ENCODE results near the gene C4A.
"Not testable (repeated sequence)": the region's sequence is repeated elsewhere in the genome, so short reads cannot be mapped to it uniquely, and the experiment has no call there.

C4A gene

DNA sequence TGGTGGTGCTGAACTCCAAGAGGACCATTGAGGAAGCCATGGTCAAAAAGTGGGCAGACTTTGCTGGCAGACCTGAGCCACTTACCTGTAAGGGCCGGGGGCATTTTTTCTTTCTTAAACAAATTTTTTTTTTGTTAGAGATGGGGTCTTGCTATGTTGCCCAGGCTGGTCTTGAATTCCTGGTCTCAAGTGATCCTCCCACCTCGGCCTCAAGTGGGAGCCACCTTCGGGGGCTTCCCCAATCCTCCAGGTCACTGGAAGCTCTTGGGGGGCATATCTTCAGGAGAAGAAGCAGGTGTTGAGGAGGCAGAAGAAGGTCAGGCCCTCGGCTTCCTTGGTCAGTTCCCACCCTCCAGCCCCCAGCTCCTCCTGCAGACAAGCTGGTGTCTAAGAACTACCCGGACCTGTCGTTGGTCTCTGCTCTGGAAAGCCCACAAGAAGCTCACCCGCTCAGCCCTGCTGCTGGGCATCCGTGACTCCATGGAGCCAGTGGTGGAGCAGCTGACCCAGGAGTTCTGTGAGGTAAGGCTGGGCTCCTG is 24.2 kb downstream of the C4A start:
- not testable (repeated sequence) for H4K8ac ChIP-seq (ENCODE audit: low read depth, low read length)

GRCh38 chr6:32007086-32007485 is 25.2 kb downstream of the C4A start:
- H3K36me3 ChIP-seq (ENCODE audit: control insufficient read depth, insufficient read depth, low read length); H4K8ac ChIP-seq (ENCODE audit: low read depth, low read length); H3K79me2 ChIP-seq (ENCODE audit: control insufficient read depth, insufficient read depth, low read length); H2BK120ac ChIP-seq (ENCODE audit: low read depth, low read length); H3K27ac ChIP-seq (ENCODE audit: low read depth, low read length); H3K27me3 ChIP-seq (ENCODE audit: insufficient read depth, low read length, poor library complexity); H3K79me1 ChIP-seq (ENCODE audit: low read length); H3K4ac ChIP-seq (ENCODE audit: low read depth, low read length); H3K4me2 ChIP-seq (ENCODE audit: low read length); DNase-seq; H2BK15ac ChIP-seq (replicated peaks; ENCODE audit: low read depth); H3K23ac ChIP-seq (ENCODE audit: low read length); H3K18ac ChIP-seq (ENCODE audit: low read length); H3K9ac ChIP-seq (ENCODE audit: low read length); H2BK5ac ChIP-seq (ENCODE audit: low read length); H3K4me1 ChIP-seq (ENCODE audit: control insufficient read depth, low read depth, low read length); H3K56ac ChIP-seq (ENCODE audit: low read length); H3K4me3 ChIP-seq (ENCODE audit: low read length); H4K5ac ChIP-seq (ENCODE audit: low read length); H2AK5ac ChIP-seq (ENCODE audit: low read length): not testable (repeated sequence)
- no CpG with 5 or more reads among the region's 12 CpGs for WGBS (ENCODE audit: extremely low coverage, insufficient coverage, low lambda C conversion rate)

More for the DNA sequence above, 24.2 kb downstream of the C4A start:
- not testable (repeated sequence) for H3K9ac ChIP-seq (ENCODE audit: low read length); H3K4me2 ChIP-seq (ENCODE audit: low read length); H3K4me1 ChIP-seq (ENCODE audit: control insufficient read depth, low read depth, low read length); H2BK15ac ChIP-seq (replicated peaks; ENCODE audit: low read depth); H2BK120ac ChIP-seq (ENCODE audit: low read depth, low read length); H2AK5ac ChIP-seq (ENCODE audit: low read length); H3K4ac ChIP-seq (ENCODE audit: low read depth, low read length); H3K79me2 ChIP-seq (ENCODE audit: control insufficient read depth, insufficient read depth, low read length); DNase-seq; H3K23ac ChIP-seq (ENCODE audit: low read length); H3K18ac ChIP-seq (ENCODE audit: low read length); H4K5ac ChIP-seq (ENCODE audit: low read length); H3K27ac ChIP-seq (ENCODE audit: low read depth, low read length); H3K79me1 ChIP-seq (ENCODE audit: low read length); H2BK5ac ChIP-seq (ENCODE audit: low read length); H3K27me3 ChIP-seq (ENCODE audit: insufficient read depth, low read length, poor library complexity); H3K4me3 ChIP-seq (ENCODE audit: low read length); H3K56ac ChIP-seq (ENCODE audit: low read length); H3K36me3 ChIP-seq (ENCODE audit: control insufficient read depth, insufficient read depth, low read length)
- no CpG with 5 or more reads among the region's 8 CpGs for WGBS (ENCODE audit: extremely low coverage, insufficient coverage, low lambda C conversion rate)

DNA sequence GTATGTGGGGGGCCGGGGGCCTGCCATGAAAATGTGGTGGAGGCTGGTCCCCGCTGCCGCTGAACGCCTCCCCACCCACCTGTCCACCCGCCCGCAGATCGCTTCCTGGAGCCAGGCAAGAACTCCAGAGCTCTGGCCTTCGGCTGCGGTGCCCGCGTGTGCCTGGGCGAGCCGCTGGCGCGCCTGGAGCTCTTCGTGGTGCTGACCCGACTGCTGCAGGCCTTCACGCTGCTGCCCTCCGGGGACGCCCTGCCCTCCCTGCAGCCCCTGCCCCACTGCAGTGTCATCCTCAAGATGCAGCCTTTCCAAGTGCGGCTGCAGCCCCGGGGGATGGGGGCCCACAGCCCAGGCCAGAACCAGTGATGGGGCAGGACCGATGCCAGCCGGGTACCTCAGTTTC is 26.2 kb downstream of the C4A start:
- not testable (repeated sequence) for DNase-seq; H3K79me1 ChIP-seq (ENCODE audit: low read length); H3K4me2 ChIP-seq (ENCODE audit: low read length); H3K4me1 ChIP-seq (ENCODE audit: control insufficient read depth, low read depth, low read length); H2BK15ac ChIP-seq (replicated peaks; ENCODE audit: low read depth); H3K27me3 ChIP-seq (ENCODE audit: insufficient read depth, low read length, poor library complexity); H3K4ac ChIP-seq (ENCODE audit: low read depth, low read length); H3K79me2 ChIP-seq (ENCODE audit: control insufficient read depth, insufficient read depth, low read length); H3K18ac ChIP-seq (ENCODE audit: low read length); H3K23ac ChIP-seq (ENCODE audit: low read length); H2BK120ac ChIP-seq (ENCODE audit: low read depth, low read length); H4K5ac ChIP-seq (ENCODE audit: low read length); H3K27ac ChIP-seq (ENCODE audit: low read depth, low read length); H2BK5ac ChIP-seq (ENCODE audit: low read length); H2AK5ac ChIP-seq (ENCODE audit: low read length); H3K4me3 ChIP-seq (ENCODE audit: low read length); H3K36me3 ChIP-seq (ENCODE audit: control insufficient read depth, insufficient read depth, low read length); H3K9ac ChIP-seq (ENCODE audit: low read length); H4K8ac ChIP-seq (ENCODE audit: low read depth, low read length); H3K56ac ChIP-seq (ENCODE audit: low read length)
- WGBS (ENCODE audit: extremely low coverage, insufficient coverage, low lambda C conversion rate) = no CpG with 5 or more reads among the region's 24 CpGs

DNA sequence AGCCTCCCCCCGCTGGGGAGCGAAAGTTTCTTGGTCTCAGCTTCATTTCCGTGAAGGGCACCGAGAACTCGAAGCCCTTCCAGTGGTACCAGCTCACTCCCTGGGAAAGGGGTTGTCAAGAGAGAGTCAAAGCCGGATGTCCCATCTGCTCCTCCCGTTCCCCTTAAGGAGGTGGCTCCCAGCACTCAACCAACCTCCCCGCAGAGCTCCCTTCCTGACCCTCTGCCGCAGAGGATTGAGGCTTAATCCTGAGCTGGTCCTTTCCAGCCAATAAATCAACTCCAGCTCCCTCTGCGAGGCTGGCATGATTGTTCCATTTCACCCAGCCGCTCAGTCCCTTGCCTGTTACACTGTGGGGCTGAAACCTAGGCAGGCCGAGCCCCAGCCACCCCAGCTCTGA is 26.8 kb downstream of the C4A start:
- H3K4ac ChIP-seq (ENCODE audit: low read depth, low read length) = not testable (repeated sequence)

GRCh38 chr6:32009537-32009936 is 27.7 kb downstream of the C4A start:
- H3K36me3 ChIP-seq (ENCODE audit: control insufficient read depth, insufficient read depth, low read length); H2BK5ac ChIP-seq (ENCODE audit: low read length); H3K18ac ChIP-seq (ENCODE audit: low read length); H3K9ac ChIP-seq (ENCODE audit: low read length); H3K4me2 ChIP-seq (ENCODE audit: low read length); H4K5ac ChIP-seq (ENCODE audit: low read length); H3K4ac ChIP-seq (ENCODE audit: low read depth, low read length); H3K27me3 ChIP-seq (ENCODE audit: insufficient read depth, low read length, poor library complexity); H3K56ac ChIP-seq (ENCODE audit: low read length); H3K27ac ChIP-seq (ENCODE audit: low read depth, low read length); H2BK120ac ChIP-seq (ENCODE audit: low read depth, low read length); H4K8ac ChIP-seq (ENCODE audit: low read depth, low read length); H3K4me3 ChIP-seq (ENCODE audit: low read length); DNase-seq; H3K79me1 ChIP-seq (ENCODE audit: low read length); H3K23ac ChIP-seq (ENCODE audit: low read length); H3K4me1 ChIP-seq (ENCODE audit: control insufficient read depth, low read depth, low read length); H2BK15ac ChIP-seq (replicated peaks; ENCODE audit: low read depth); H2AK5ac ChIP-seq (ENCODE audit: low read length); H3K79me2 ChIP-seq (ENCODE audit: control insufficient read depth, insufficient read depth, low read length): not testable (repeated sequence)
- no CpG with 5 or more reads among the region's 12 CpGs for WGBS (ENCODE audit: extremely low coverage, insufficient coverage, low lambda C conversion rate)

More for the DNA sequence above, 26.8 kb downstream of the C4A start:
- H3K4me3 ChIP-seq (ENCODE audit: low read length); H3K27ac ChIP-seq (ENCODE audit: low read depth, low read length); H3K79me1 ChIP-seq (ENCODE audit: low read length); H4K5ac ChIP-seq (ENCODE audit: low read length); H3K9ac ChIP-seq (ENCODE audit: low read length); H3K18ac ChIP-seq (ENCODE audit: low read length); H3K23ac ChIP-seq (ENCODE audit: low read length); H3K79me2 ChIP-seq (ENCODE audit: control insufficient read depth, insufficient read depth, low read length); DNase-seq; H2BK120ac ChIP-seq (ENCODE audit: low read depth, low read length); H2BK15ac ChIP-seq (replicated peaks; ENCODE audit: low read depth); H4K8ac ChIP-seq (ENCODE audit: low read depth, low read length); H2BK5ac ChIP-seq (ENCODE audit: low read length); H3K56ac ChIP-seq (ENCODE audit: low read length); H3K4me1 ChIP-seq (ENCODE audit: control insufficient read depth, low read depth, low read length); H3K4me2 ChIP-seq (ENCODE audit: low read length); H3K36me3 ChIP-seq (ENCODE audit: control insufficient read depth, insufficient read depth, low read length); H3K27me3 ChIP-seq (ENCODE audit: insufficient read depth, low read length, poor library complexity); H2AK5ac ChIP-seq (ENCODE audit: low read length): not testable (repeated sequence)
- no CpG with 5 or more reads among the region's 12 CpGs for WGBS (ENCODE audit: extremely low coverage, insufficient coverage, low lambda C conversion rate)

DNA sequence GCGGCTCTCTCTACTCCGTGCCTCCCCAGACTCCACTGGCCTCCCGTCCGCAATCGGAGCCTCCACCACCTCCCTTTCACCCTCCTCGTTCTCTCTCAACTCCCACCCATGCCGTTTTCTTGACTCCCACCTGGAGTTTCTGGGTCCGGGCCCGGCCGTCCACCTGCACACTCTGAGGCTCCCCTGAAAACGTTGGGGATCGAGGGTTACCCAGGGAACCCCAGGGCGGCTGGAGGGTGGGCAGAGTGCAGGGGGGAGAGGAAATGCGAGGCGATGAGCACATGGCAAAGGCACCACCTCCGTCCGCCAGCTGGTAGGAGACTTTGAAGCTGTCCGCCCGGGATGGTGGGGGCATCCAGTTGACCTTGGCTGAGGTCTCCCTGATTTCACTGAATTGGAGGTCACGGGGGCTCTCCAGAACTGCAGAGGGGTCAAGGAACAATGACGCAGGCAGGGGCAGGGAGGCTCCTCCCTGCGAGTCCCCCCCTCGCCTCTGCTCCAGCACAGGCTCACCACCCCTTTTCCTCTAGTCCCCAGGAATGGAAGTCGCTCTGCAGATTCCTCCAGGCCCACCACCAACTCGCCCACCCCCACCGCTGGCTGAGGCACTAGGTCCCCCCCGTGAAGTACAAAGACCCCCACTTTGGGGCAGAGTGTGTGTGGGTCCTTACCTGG is 29.1 kb downstream of the C4A start:
- H4K8ac ChIP-seq (ENCODE audit: low read depth, low read length); H3K56ac ChIP-seq (ENCODE audit: low read length); H3K23ac ChIP-seq (ENCODE audit: low read length); H3K79me2 ChIP-seq (ENCODE audit: control insufficient read depth, insufficient read depth, low read length); H3K9ac ChIP-seq (ENCODE audit: low read length); H3K18ac ChIP-seq (ENCODE audit: low read length); DNase-seq; H3K4ac ChIP-seq (ENCODE audit: low read depth, low read length); H3K79me1 ChIP-seq (ENCODE audit: low read length); H3K4me2 ChIP-seq (ENCODE audit: low read length); H4K5ac ChIP-seq (ENCODE audit: low read length); H2AK5ac ChIP-seq (ENCODE audit: low read length); H3K27me3 ChIP-seq (ENCODE audit: insufficient read depth, low read length, poor library complexity); H2BK5ac ChIP-seq (ENCODE audit: low read length); H3K36me3 ChIP-seq (ENCODE audit: control insufficient read depth, insufficient read depth, low read length); H3K4me3 ChIP-seq (ENCODE audit: low read length); H3K27ac ChIP-seq (ENCODE audit: low read depth, low read length); H3K4me1 ChIP-seq (ENCODE audit: control insufficient read depth, low read depth, low read length); H2BK120ac ChIP-seq (ENCODE audit: low read depth, low read length); H2BK15ac ChIP-seq (replicated peaks; ENCODE audit: low read depth): not testable (repeated sequence)
- WGBS (ENCODE audit: extremely low coverage, insufficient coverage, low lambda C conversion rate) = no CpG with 5 or more reads among the region's 27 CpGs
